Activated CD8-positive, alpha-beta memory T cell treated with anti-CD3 and anti-CD28 coated beads, Interleukin-2, amount 50 U/mL, for 4 hours (primary cell): ENCODE results near the gene MARCOL.

Experiments used
- DNase-seq: peaks from one replicate; pipeline ENCODE4 v3.0.0-alpha.2; 2020

The MARCOL gene

GRCh38 chr5:148238418-148238794, at the start of gene MARCOL:
Gene MARCOL, plus strand, starts transcription at chr5:148238525. Its CDS starts 73 bp downstream, at chr5:148238598.
- no peak for DNase-seq

- DNase-seq, result no peak
Observed at GRCh38 chr5:148191010-148191409, 47.3 kb upstream of the MARCOL start.

- no peak for DNase-seq
Observed at GRCh38 chr5:148193202-148193601, 45.1 kb upstream of the MARCOL start.

- DNase-seq, result no peak
Observed at GRCh38 chr5:148201151-148201550, 37.2 kb upstream of the MARCOL start.

- DNase-seq, result no peak
Observed at GRCh38 chr5:148202531-148203203, 35.7 kb upstream of the MARCOL start, which contains the start of gene SPINK6. Gene SPINK6, plus strand, starts transcription at chr5:148203042. Its CDS starts 55 bp downstream, at chr5:148203097.

GRCh38 chr5:148205044-148205806, 33.1 kb upstream of the MARCOL start:
- DNase-seq, result no peak

- DNase-seq, result no peak
Observed at GRCh38 chr5:148205865-148206264, 32.5 kb upstream of the MARCOL start.

- DNase-seq, result no peak
Observed at GRCh38 chr5:148206620-148207019, 31.7 kb upstream of the MARCOL start.

- DNase-seq, result no peak
Observed at GRCh38 chr5:148208226-148208625, 30.1 kb upstream of the MARCOL start.

GRCh38 chr5:148209151-148209770, 29.1 kb upstream of the MARCOL start:
- DNase-seq, result no peak

- no peak for DNase-seq
Observed at GRCh38 chr5:148214665-148215185, 23.6 kb upstream of the MARCOL start.

GRCh38 chr5:148221508-148221907, 16.8 kb upstream of the MARCOL start:
- DNase-seq, result no peak

GRCh38 chr5:148224117-148224742, 14.1 kb upstream of the MARCOL start:
- DNase-seq, result no peak

GRCh38 chr5:148228392-148228984, 9.8 kb upstream of the MARCOL start:
- DNase-seq, result no peak

GRCh38 chr5:148229840-148230239, 8.5 kb upstream of the MARCOL start:
- DNase-seq, result no peak

- no peak for DNase-seq
Observed at GRCh38 chr5:148230240-148230639, 8.1 kb upstream of the MARCOL start.

- no peak for DNase-seq
Observed at GRCh38 chr5:148237785-148238417, 424 bp upstream of the MARCOL start.

- no peak for DNase-seq
Observed at GRCh38 chr5:148248894-148249293, 10.6 kb downstream of the MARCOL start.

- no peak for DNase-seq
Observed at GRCh38 chr5:148255456-148255855, 17.1 kb downstream of the MARCOL start.

GRCh38 chr5:148259288-148259687, 21.0 kb downstream of the MARCOL start:
- no peak for DNase-seq

GRCh38 chr5:148261221-148261620, 22.9 kb downstream of the MARCOL start:
- DNase-seq, result no peak

GRCh38 chr5:148267962-148268361, 29.6 kb downstream of the MARCOL start:
- no peak for DNase-seq
